Raji (cell line): ENCODE measurements around the gene UQCRHL.

Experiments used
- POLR2A ChIP-seq: IDR thresholded peaks from 2 replicates; pipeline ENCODE4 v1.6.1; 2011; ENCODE audit warnings: low read depth, low read length, control low read depth; ENCODE audit not compliant: insufficient read depth

Gene UQCRHL

DNA sequence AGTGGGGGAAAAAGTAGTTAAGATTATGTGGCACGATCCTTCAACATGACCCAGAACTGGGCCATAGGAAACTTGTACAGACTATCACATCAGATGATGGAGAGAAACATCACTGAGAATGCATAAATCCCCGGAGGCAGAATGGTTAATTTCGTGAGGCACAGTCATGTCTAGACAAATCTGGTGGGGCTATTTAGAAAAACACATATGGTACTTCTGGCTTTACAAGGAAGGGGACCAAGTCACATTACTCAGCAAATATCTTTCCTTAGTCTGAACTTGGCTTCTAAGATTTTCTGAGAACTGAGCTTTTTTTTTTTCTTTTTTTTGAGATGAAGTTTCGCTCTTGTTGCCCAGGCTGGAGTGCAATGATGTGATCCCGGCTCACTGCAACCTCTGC lies 9.2 kb upstream of the UQCRHL start:
- TF ChIP-seq POLR2A = no peak

DNA sequence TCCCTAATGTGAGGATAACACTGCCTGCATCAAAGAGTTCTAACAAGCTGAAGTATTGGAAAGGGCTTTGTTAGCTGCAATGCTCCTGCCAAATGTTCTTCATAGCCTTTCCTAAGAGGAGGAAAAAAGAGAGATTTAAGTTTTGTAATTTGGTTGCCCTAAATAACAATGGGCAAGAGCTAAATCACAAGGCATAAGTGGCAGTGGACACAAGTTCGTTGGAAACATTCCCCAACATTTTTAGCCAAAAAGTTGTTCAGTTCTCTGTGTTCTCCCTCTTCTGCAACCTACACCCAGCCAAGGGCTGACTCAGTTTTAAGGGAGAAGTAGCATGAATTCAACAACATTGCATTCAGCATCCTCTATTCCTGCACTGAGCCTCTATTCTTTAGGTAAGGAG lies 2.6 kb upstream of the UQCRHL start:
- no peak for TF ChIP-seq POLR2A

DNA sequence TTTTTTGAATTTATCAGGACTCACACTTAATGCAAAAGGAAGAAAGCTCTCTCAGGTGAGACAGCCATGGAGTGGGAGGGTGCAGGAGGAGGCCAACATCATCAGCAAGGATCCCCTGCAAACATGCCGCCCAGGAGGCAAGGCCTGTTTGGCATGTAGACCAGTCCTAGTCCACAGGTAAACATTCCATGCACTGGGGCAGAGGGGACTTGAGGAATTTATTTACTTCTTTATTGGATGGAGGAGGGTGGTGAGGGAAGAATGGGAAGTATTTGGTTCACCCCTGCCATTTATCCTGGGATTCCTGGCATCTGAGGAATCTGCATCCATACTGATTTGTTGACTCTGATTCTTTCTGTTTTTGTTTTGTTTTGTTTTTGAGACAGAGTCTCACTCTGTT lies 1.5 kb upstream of the UQCRHL start:
- no peak for TF ChIP-seq POLR2A

GRCh38 chr1:15807121-15807520 lies 328 bp downstream of the UQCRHL start:
- TF ChIP-seq POLR2A = no peak

GRCh38 chr1:15804060-15804459 lies 3.4 kb downstream of the UQCRHL start:
- no peak for TF ChIP-seq POLR2A

GRCh38 chr1:15803380-15803779 lies 4.1 kb downstream of the UQCRHL start:
- no peak for TF ChIP-seq POLR2A

DNA sequence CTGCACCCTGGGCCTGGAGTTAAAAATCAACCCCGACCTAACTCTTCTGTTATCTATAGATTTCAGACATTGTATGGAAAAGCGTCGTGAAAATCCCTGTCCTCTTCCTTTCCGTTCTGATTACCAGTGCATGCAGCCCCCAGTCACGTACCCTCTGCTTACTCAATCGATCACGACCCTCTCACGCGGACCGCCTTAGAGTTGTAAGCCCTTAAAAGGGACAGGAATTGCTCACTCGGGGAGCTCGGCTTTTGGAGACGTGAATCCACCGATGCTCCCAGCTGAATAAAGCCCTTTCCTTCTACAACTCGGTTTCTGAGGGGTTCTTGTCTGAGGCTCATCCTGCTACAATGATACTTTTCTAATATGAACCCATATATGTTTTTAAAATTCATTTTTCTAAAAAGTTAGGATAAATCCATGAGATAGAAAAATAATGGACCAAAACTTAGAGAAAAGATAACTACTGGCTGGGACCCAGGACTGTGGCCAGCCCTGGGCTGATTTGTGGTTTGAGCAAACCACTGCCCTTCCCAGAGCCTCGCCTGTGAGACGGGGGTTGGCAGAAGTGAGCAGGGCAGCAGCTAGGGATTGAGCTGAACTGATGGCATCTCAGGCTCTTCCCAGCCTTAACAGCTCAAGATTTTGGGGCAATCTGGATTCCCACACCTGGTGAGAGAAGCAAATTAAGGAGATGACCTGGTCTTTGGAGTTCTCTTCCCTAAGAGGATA lies 5.0 kb downstream of the UQCRHL start:
- no peak for TF ChIP-seq POLR2A

- TF ChIP-seq POLR2A = no peak
Observed at GRCh38 chr1:15799928-15800835, 7.3 kb downstream of the UQCRHL start.

- TF ChIP-seq POLR2A = no peak
Observed at GRCh38 chr1:15799004-15799867, 8.2 kb downstream of the UQCRHL start.

- no peak for TF ChIP-seq POLR2A
Observed at GRCh38 chr1:15797614-15798390, 9.6 kb downstream of the UQCRHL start.

- no peak for TF ChIP-seq POLR2A
Observed at GRCh38 chr1:15796086-15796462, 11.4 kb downstream of the UQCRHL start.

DNA sequence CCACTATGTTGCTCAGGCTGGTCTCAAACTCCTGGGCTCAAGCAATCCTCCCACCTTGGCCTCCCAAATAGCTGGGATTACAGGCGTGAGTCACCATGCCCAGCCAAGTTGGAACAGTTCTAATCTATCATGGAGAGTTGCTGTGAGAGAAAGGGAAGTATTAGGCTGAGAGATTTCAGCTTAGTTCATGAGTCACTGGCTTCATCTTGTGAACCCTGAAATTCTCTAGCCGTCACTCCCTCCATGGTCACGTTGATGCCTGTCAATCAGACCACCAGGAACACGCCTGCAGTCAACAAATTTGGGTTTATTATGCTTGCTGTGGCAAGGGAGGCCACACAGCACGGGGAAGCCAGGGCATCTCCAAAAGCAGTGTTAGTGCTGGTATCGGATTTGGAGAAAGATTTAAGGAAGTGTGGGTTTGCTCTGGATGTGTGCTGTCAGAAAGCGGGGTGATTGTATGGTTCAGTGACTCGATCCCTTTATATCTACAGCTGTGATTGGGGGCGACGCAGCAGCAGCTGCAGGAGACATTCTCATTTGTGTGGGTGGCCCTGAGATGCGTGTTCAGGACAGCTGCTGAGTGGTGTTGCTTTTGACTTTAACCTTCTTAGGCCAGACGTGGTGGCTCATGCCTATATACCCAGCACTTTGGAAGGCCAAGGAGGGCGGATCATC lies 18.7 kb downstream of the UQCRHL start:
- TF ChIP-seq POLR2A = no peak

DNA sequence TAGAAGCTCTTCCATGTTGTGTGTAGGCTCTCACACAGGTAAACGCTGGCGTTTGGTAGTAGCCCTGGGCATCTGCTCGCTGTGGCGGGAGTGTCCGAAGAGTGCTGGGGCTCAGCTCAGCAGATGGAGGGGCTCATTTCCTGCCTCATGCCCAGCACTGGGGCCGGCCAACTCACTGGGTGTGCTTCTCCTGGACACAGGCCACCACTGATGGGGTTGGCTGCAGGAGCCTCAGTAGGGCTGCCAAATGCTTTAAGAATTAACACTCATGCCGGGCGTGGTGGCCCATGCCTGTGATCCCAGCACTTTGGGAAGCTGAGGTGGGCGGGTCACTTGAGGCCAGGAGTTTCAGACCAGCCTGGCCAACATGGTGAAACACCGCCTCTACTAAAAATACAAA lies 20.9 kb downstream of the UQCRHL start:
- no peak for TF ChIP-seq POLR2A

- no peak for TF ChIP-seq POLR2A
Observed at GRCh38 chr1:15785683-15786082, 21.8 kb downstream of the UQCRHL start.

DNA sequence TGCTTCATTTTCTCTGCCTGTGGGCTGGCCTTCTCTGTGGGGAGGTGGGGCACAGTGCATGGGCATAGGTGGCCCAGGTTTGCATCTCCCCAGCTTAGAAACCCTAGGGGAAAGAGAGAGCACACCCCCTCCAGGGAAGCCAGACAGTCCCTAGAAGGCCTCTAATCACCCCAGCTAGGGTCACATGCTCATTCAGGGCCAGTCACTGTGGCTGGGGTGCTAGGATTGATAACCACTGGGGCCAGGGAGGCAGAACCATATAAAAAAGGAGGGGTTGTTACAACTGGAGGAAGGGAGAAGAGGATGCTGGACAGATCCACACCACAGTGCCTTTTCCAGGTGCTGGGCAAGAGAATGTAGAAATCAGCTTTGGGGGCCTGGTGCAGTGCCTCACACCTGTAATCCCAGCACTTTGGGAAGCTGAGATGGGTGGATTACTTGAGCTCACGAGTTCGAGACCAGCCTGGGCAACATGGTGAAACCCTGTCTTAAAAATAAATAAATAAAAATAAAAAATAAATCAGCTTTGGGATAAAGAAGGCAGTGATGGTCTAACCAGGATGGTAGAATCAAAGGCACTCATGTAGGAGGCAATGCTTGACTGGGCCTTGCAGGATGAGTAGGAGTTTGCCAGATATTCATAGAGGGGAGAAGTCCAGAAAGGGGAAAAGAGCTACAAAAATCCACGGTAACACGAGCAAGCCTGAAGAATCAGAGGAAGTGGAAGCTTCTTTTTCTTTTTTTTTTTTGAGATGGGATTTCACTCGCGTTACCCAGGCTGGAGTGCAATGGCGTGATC lies 29.3 kb downstream of the UQCRHL start:
- no peak for TF ChIP-seq POLR2A
